Activated naive CD8-positive, alpha-beta T cell treated with anti-CD3 and anti-CD28 coated beads, Interleukin-2, amount 50 U/mL, for 16 hours (primary cell): Measurements from ENCODE around the gene C15orf62.

Experiments used
- DNase-seq: peaks from one replicate; pipeline ENCODE4 v3.0.0-alpha.2; 2020; ENCODE audit warnings: low read depth, low spot score

Gene C15orf62

GRCh38 chr15:40755812-40756208, 14.0 kb upstream of the C15orf62 start:
- no peak for DNase-seq

GRCh38 chr15:40756938-40757337, 12.8 kb upstream of the C15orf62 start:
- DNase-seq = no peak

GRCh38 chr15:40759961-40760360, 9.8 kb upstream of the C15orf62 start:
- DNase-seq = no peak

- DNase-seq = no peak
These were observed 6.6 kb upstream of the C15orf62 start for GRCh38 chr15:40762919-40763800.

- DNase-seq = no peak
These were observed 5.8 kb upstream of the C15orf62 start, which contains the start of gene GCHFR for GRCh38 chr15:40763801-40764628. TSS of gene GCHFR (plus strand) at chr15:40764068. CDS start at chr15:40764181, 113 bp downstream.

- no peak for DNase-seq
These were observed 5.1 kb upstream of the C15orf62 start for GRCh38 chr15:40764629-40765103.

- no peak for DNase-seq
These were observed 3.5 kb upstream of the C15orf62 start for GRCh38 chr15:40766194-40766815.

GRCh38 chr15:40766906-40767837, 2.6 kb upstream of the C15orf62 start:
- DNase-seq = no peak

- DNase-seq = no peak
These were observed 1.8 kb upstream of the C15orf62 start for GRCh38 chr15:40767838-40768500.

GRCh38 chr15:40768521-40769273, 1.1 kb upstream of the C15orf62 start:
- no peak for DNase-seq

GRCh38 chr15:40770147-40770721, 454 bp downstream of the C15orf62 start:
- DNase-seq = no peak

- no peak for DNase-seq
These were observed 1.5 kb downstream of the C15orf62 start for GRCh38 chr15:40771242-40771641.

GRCh38 chr15:40772014-40772413, 2.2 kb downstream of the C15orf62 start:
- no peak for DNase-seq

- DNase-seq = no peak
These were observed 3.7 kb downstream of the C15orf62 start for GRCh38 chr15:40773496-40773895.

- DNase-seq = no peak
These were observed 4.1 kb downstream of the C15orf62 start for GRCh38 chr15:40773902-40774301.

GRCh38 chr15:40775007-40775406, 5.2 kb downstream of the C15orf62 start:
- no peak for DNase-seq

GRCh38 chr15:40775740-40776536, 6.2 kb downstream of the C15orf62 start:
- DNase-seq = no peak

GRCh38 chr15:40776537-40777141, 6.9 kb downstream of the C15orf62 start:
- DNase-seq = no peak
